ENCODE measurements around the gene CLK2. TPM values are rescaled to one million over a fixed set of nuclear protein-coding genes. Genes with fewer than 3 reads are reported as not detected.

CLK2 gene
- total and polyA plus RNA-seq, 2 of the 13 experiments (the other 11 are each of a cell fraction or from before 2014, with no cell fraction given), result 20.1 to 73.5 TPM

GRCh38 chr1:155273343-155274245 lies at the start of gene CLK2 (continued):
- TF ChIP-seq REL (CRISPR knock-in tag; conservative IDR thresholded peaks at IDR 0.05), result peak; percentile 83; the same call in 1 of the 2 replicates
- peak; percentile 44; the same call in 1 of the 2 replicates for TF ChIP-seq ATF1 (CRISPR knock-in tag; IDR thresholded peaks at IDR 0.05)
- TF ChIP-seq POLR2AphosphoS5 (IDR thresholded peaks at IDR 0.05; ENCODE audit: low read depth, low read length), result peak; percentile 81
- no peak for TF ChIP-seq NR2F6 (IDR thresholded peaks at IDR 0.05)
- TF ChIP-seq NR2F6 (CRISPR knock-in tag; IDR thresholded peaks at IDR 0.05), result peak; percentile 17; the same call in 1 of the 2 replicates
- no peak for TF ChIP-seq MTA3 (CRISPR knock-in tag; IDR thresholded peaks at IDR 0.05)
- TF ChIP-seq PAXIP1 (CRISPR knock-in tag; conservative IDR thresholded peaks at IDR 0.05), result peak; percentile 79
- no peak for TF ChIP-seq ZBTB1 (CRISPR knock-in tag; IDR thresholded peaks at IDR 0.05; ENCODE audit: borderline replicate concordance)
- TF ChIP-seq CEBPG (CRISPR knock-in tag; IDR thresholded peaks at IDR 0.05), result peak; percentile 25; the same call in 1 of the 2 replicates
- no peak for TF ChIP-seq FOXA1 (IDR thresholded peaks at IDR 0.05)
- TF ChIP-seq FOXA1 (CRISPR knock-in tag; IDR thresholded peaks at IDR 0.05), result peak; percentile 22; the same call in 1 of the 2 replicates
- TF ChIP-seq CBFB (CRISPR knock-in tag; IDR thresholded peaks at IDR 0.05), result peak; percentile 59; the same call in 1 of the 2 replicates
- peak; percentile 86 for TF ChIP-seq KMT2B (CRISPR knock-in tag; IDR thresholded peaks at IDR 0.05)
- peak; percentile 92 for TF ChIP-seq GATAD1 (CRISPR knock-in tag; IDR thresholded peaks at IDR 0.05)
- peak; percentile 96 for TF ChIP-seq ZBTB2 (CRISPR knock-in tag; IDR thresholded peaks at IDR 0.05; ENCODE audit: low read depth)
- TF ChIP-seq ZNF616 (CRISPR knock-in tag; IDR thresholded peaks at IDR 0.05; ENCODE audit: low read depth), result no peak
- peak; percentile 33; the same call in 1 of the 2 replicates for TF ChIP-seq HOXD1 (CRISPR knock-in tag; IDR thresholded peaks at IDR 0.05)
- TF ChIP-seq TFDP2 (CRISPR knock-in tag; IDR thresholded peaks at IDR 0.05), result peak; percentile 91
- TF ChIP-seq BHLHE40 (IDR thresholded peaks at IDR 0.05; ENCODE audit: low read length), result peak; percentile 51
- TF ChIP-seq ETV5 (CRISPR knock-in tag; IDR thresholded peaks at IDR 0.05; ENCODE audit: borderline replicate concordance), result peak; percentile 91
- TF ChIP-seq ZNF607 (CRISPR knock-in tag; IDR thresholded peaks at IDR 0.05; ENCODE audit: borderline replicate concordance), result peak; percentile 96
- peak; percentile 18; the same call in 1 of the 2 replicates for TF ChIP-seq ELF4 (CRISPR knock-in tag; IDR thresholded peaks at IDR 0.05; ENCODE audit: borderline replicate concordance)
- TF ChIP-seq ZNF331 (CRISPR knock-in tag; IDR thresholded peaks at IDR 0.05), result peak; percentile 42; the same call in 1 of the 2 replicates
- TF ChIP-seq ZNF350 (CRISPR knock-in tag; IDR thresholded peaks at IDR 0.05; ENCODE audit: borderline replicate concordance, low read depth), result peak; percentile 72
- TF ChIP-seq NFYB (CRISPR knock-in tag; IDR thresholded peaks at IDR 0.05), result peak; percentile 68

Measured in HepG2 (cell line).